Stimulated activated CD8-positive, alpha-beta memory T cell treated with anti-CD3 and anti-CD28 coated beads, Interleukin-7, amount 100 ng/mL, for 24 hours (primary cell): ENCODE results near the gene PLCB2.

Experiments
- DNase-seq: peaks from one replicate; pipeline ENCODE4 v3.0.0-alpha.2; 2020; ENCODE audit warnings: low read depth

PLCB2 gene

DNA sequence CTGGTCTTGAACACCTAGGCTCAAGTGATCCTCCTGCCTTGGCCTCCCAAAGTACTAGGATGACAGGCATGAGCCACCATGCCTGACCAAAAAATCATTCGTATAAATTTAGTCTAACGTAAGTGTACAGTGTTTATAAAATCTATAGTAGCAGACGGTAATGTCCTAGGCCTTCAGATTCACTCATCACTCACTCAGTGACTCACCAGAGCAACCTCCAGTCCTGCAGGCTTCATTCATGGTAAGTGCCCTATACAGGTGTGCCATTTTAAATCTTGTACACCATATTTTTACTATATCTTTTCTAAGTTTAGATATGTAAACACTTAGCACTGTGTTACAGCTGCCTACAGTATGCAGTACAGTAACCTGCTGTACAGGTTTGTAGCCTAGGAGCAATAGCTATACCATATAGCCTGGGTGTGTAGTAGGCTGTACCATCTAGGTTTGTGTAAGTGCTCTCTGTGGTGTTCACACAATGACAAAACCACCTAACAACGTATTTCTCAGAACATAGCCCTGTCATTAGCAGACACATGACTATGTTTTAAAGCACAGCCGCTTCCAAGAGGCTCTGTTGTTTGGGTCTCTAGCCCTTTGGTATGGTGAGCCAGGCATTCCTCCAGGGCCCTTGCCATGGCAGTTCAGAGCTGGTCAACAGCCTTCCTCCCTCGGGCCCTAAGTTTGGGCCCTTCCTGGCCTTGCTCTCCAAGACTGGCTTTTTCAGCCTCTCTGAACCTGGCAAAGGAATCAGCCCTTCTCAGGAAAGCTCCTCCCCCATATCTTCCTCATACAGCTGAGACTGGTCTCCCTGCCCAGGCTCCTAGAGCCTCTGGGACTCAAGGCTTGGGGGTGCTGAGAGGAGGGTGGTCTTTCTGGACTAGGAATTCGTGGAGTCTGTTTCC lies 34.9 kb upstream of the PLCB2 start:
- no peak for DNase-seq

DNA sequence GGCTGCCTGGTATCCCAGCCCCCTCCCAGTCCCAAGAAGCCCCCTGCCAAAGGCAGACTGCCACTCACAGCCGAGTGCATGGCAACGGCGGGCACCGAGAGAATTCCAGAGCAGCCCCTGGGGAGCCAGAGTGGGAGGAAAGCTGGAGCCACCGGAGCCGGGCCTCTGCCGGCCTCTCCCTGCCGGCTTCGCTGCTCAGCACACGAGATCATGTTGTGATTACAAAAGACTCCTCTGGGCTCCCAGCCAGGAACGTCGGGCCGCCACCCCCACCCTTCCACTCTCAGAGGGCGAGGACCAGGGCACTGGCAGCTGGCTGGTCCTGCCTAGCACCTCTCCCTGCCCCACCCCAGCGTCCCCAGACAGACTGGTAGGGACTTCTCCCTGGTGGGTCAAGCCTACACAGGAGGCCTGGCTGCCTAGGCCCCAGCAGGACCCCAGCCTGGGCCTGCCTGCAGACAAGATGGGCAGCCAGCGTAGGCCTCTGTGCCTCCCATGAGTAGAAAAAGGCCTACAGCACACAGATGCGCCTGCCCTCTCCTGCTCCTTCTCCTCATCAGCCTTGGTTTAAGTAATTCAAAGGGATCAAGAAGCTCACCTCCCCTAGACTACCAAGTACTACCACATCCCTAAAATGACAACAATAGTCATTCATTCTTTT lies 33.1 kb upstream of the PLCB2 start, which contains the start of gene CCDC9B:
CCDC9B (minus strand) TSS at position 200 of the 661 bp plus-strand sequence; CDS start at position 80, 120 bp downstream.
- no peak for DNase-seq

DNA sequence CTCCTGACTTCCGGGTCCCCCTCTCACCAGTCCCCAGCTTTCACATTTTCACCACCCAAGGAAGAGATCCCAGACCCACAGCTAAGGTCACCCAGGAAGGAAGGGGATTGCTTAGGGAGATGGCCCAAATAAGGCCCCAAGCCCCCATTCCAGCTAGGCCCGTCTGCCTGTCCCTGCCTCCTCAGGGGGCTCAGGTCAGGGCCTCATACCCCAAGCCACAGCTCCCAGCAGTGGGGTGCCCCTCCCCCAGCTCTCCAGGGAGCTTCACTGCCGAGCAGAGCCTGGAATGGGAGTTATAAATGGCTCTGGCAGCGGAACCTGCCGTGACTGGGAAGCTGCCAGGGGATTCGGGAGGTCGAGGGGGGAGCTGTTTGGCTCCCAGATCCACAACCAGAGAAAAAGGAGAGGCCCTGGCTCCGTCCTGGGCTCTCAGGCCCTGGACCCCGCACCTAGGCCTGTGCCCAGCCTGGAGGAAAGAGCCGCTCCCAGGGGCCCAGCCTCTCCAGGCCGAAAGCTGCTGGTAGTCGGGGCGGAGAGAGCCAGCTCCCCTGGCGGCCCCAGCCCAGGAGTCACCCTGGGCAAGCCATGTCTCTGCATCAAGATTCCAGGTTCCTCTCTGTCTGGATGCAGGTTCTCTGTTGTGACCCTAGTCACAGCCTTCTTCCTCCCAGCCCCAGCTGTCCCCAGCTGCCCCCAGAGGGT lies 32.5 kb upstream of the PLCB2 start:
- DNase-seq, result no peak

DNA sequence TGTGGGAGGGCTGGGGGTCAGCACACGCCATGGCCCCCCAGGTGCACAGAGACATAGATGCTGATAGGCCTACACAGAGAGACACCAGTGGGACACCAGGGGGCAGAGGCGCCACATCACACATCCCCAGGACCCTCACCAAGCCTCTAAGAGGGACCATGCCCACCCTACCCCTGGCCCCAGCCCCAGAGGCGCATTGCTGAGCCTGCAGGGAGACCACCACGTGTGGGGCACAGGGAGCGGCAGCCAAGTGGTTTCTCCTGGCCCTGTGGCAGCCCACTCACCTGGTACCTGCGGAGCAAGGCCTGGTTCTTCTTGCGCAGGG lies 31.8 kb upstream of the PLCB2 start:
- DNase-seq, result no peak

DNA sequence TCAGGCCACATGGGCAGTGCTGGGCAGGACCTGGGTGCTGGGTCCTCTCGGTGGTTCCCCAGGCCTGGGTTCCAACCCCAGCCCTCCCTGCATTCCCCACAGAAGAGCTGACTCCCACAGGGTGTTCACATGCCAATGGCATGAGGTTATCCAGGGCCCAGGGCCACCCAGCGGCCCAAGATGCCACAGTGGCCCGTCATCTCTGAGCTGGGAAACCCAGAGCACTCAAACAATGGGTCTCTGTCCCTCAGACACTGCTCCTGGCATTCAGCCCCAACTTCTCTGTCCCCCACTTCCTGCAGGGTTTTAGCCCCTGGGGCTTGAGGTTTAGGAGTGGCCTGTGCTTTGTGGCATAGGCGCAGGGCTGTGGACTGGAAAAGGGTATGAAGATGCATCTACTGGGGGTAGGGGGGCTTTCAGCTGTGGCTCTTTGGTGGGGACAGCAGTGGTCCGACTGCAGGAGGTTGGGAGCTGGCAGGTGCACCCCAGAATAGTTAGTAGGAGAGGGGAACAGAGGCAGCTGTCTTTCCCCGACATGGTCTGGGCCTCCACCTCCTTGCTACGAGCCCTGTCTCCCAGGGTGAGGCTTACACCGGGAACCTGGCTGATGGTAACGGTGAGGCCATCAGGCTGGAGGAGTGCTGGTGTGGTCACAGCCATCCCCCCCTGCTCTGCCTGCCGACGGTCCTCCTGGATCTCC lies 31.3 kb upstream of the PLCB2 start:
- DNase-seq, result no peak

DNA sequence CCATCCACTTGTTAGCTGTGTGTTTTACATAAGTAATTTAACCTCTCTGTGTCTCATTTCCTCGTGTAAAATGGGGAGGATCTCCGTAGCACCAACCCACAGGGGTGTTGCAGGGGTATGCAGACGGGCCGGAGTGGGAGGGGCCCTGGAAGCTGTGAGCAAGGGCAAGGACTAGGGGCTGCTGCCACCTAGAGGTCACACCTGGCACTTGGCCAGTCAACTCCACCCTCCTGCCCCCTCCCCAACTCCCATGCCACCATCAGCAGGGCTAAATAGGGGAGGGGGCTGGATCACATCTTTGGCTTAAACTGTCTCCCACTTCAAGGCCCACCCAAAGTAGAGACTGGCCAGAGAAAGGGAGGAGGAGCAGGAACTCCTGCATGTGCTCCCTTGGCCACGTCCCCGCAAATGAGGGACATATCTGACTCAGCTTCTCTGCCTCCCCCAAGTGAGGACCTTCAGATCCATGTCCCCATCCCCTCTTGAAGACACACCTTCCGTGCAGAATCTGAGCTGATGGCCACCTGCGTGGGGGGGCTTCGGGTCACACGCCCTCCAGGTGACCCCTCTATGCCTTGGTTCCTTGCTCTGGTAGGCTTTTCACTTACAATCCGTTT lies 30.4 kb upstream of the PLCB2 start:
- DNase-seq, result peak; percentile 61

DNA sequence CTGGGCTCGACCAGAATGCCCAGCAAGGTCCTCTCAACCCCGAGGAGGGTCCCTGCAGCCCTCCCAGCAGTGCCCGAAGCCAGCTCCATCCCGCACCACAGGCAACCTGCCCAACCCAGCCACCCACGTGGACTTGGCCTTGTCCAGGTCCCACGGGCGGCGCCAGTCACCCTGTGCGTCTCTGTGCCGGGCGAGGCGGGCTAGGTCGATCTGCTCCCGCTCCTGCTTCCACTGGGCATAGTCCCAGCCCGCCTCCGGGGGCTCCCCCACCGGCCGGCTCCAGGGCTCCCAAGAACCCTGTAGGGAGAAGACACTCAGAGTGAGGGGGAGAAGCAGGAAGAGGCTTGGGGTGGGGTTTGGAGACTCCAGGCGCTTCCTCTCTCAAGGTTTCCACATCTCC lies 29.9 kb upstream of the PLCB2 start:
- no peak for DNase-seq

DNA sequence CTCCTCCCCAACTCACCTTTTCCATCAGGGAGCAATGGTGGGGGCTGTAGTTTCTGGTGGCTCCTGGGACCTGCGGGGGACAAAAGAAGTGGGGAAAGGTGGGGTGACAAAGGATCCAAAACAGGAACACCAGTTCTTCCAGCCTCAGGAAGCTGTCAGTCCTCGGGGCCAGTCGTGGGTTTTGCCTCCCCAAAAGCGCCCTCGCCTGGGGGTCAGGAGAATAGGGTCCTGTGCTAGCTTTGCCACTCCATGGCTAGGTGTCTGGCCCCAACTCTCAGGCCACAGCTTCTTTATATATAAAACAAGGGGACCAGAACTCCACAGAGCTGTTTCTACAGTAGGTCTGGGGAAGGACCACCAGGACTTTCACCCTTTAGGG lies 29.0 kb upstream of the PLCB2 start:
- DNase-seq, result no peak

DNA sequence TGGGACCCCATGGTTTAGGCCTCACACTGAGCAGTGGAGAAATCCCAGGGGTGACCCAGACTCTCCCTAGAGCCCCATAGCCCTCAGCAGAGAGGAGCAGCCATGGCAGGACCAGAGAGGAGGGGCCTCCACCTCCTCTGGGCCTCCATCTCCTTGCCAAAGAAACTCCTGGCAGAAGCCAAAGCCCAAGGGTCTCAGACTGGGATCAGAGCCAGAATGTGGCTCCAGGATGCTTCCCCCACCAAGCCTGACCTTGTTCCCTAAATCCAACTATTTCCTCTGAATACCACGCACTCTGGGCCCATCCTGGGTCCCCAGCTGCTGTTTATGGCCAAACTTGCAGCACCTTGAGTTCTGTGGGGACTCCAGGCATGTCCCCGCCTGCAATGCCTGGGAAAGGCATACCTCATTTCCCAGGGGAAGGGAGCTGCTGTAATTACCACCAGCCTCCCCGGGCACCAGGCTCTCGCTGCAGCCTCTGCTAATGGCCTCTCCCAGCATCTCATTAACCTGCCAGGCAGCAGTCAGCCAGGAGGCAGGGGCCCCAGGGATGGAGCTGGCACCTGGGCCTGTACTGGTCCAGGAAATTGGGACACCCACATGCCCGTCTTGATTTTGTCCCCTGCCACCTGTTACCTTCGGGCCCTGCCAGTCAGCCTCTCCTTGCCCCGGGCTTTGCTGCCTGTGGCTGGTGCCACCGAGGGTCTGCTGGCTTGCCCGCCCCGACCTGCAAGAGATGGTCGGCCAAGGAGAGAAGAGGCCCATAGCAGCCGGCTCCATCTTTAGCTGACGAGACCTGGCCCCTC lies 28.4 kb upstream of the PLCB2 start:
- DNase-seq, result no peak

DNA sequence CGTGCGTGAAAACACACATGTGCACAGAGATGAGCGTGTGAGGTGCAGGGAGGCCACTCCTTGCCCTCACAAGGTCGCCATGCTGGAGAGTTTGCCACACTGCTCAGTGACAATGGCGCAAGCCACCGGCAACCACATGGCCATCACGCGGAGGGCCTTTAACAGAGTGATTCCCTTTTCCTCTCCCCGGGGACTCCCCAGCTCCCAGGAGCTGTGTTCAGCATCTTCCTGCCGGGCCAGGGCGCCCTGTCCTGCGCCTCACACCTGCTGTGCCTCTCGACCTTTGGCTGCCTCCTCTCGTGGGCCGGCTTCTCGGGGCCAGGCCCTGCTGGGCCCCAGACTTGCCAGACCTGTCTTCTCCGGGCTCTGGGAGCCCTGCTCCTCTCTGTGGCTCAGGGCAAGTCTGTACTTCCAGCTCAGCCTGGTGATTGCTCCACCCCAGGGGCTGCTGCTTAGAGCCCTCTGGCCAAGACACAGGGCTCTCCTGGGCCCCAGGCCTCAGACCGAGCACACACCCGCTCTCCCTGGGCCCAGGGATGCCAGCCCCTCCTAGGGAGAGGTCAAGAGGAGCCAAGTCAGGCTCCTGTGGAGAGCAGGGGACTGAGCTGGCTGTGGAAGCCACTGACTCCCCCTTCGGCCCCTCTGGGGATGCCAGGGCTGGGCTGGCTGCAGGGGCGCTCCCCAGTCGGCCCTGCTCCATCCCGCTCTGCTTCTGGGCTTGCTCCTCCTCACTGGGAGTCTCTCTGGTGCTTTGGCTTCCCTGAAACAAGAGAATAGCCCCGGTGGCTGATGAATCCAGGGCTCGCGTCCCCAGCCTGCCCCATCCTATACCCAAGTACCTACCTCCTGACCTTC lies 27.4 kb upstream of the PLCB2 start:
- DNase-seq, result no peak

DNA sequence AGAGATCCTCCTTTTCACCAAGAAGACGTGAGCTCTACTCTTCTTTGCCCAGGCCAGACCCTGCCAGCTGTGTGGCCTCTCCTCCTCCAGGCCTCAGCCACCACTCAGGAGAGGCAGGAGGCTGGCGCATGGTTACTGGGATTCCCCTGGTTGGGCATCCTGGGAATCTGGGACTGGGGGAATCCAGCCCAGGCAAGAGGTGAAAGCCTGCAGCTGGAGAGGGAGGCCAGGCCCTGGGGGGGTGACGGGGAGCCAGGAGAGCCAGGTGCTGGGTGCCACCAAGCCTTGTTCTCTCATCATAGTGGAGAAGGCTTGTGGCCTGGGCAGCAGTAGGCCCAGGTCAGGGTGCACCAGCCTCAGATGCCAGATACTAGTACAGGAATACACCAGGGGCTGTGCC lies 26.8 kb upstream of the PLCB2 start:
- DNase-seq, result no peak

DNA sequence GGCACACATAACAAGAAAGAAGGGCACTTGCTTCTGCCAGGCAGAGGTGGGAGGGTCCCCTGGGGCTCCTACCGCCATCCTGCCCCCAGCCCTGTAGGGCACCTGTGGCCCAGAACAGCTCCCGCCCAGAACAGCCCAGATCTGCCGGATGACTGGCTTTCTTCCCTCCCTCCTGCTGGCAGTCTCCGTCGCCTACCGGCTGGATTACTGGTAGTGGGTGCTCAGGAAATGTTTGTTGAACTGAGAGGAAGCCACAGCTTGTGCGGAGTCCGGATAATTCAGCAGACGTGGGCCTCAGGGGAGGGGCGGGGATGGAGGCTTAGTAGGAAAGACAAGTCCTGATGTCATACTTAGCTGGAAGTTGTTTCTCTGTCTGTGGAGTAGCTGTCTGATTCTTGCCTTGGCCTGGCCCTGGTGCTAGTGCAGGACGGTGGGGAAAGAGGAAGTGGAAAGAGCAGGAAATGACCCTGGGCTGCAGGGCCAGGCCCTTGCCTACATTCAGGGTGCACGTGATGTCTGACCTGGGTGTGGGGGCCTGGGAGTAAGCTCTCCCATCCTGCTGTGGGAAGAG lies 26.3 kb upstream of the PLCB2 start:
- DNase-seq, result no peak

DNA sequence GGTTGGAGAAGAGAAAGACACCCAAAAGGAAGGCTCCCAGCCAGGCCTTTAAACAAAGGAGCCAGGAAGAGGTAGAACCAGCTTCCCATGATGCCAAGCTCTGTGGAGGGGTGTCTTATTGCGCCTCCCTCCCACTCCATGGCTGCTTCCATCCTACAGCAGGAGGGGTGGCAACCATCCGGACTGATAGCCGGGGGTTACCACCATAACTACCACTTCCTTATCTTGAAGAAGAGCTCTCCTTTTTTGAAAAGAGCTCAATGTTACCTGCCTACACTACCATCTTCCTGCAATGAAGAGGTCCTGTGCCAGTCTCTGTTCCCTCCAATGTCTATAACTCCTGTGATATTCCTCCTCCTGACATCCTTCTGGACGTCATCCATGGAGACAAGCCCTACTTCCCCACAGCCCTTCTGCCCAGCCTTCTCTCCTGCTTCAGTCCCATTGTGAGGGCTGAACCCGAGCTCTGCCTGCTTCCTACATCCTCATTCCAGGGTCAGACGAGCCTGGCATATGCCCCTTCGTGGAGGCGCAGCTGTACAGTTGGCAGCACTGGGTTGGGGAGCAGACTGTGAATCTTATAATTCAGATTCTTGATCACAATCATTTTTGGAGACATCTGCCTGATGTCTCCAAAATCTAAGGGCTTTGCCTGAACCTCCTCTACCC lies 24.5 kb upstream of the PLCB2 start:
- no peak for DNase-seq

DNA sequence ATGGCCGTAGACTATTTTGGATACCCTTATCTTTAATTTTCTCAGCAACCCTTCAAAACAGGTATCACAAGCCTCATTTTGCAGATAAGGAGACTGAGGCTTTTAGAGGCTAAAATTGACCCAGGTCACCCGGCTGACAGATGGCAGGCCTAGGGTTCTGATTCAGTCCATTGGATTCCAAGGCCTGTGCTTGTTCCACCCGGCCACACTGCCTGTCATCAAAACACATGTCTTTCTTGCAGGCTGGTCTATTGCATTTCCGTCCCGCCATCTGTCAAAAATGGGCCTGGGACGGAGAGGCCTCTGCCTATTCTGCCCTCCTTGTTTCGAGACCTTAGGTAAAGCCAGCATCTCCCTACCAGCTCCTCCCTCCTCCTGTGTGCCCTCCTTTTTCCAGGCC lies 23.9 kb upstream of the PLCB2 start:
- no peak for DNase-seq

DNA sequence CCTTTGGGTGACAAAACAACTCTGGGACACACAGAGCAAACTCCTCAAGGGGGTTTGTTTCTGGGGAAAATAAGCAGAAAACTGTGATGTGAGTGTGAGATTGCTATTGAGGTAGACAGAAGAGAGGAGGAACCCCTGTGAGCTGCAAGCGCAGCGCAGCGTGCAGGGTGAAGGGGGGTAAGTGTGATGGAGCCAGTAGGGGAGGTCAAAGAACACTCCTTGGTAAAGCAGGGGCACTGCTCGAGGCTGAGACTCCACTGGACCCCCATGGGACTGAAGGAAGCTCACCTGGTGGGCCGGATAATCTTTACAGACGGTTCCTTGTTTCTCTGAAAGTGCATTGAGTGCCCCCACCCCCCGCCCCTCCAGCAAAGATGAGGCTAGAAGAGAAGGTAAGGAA lies 23.3 kb upstream of the PLCB2 start:
- DNase-seq, result no peak

DNA sequence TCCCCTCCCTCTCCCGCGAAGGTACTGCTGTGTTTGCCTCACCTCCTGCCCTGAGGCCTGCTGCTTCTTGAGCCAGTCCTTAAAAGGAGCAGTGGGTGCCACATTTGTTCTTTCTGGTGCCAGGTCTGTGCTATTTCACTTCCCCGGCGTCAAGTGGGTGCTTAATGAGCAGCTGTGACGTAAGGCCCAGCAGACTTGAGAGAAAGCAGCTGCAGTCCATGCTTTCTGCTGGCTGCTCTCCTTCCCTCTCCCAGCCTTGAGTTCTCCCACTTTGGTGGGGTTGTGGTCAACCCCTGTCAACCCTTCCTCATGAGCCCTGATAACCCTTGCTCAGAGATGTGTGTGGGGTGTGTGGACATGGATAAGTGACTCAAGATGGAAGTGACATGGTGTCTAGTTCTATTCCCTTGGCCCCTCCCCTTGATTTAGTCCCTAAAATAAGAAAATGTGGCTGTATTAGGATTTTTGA lies 22.7 kb upstream of the PLCB2 start:
- DNase-seq, result no peak

DNA sequence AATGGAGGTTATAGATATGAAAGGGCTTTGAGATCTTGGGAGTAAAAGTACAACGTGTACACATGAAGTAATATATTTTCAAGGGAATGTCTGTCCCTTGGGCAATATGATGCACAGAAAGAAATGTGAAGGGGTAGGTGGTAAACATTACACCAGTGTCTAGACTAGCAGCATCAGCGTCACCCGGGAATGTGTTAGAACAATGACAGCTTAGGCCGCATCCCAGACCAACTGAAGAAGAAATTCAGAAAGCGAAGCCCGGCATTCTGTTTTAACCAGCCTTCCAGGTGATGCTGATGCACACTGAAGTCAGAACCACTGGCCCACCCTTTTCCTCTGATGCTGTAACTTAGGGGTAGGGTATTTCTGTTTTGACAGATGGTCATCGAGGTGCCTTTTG lies 22.1 kb upstream of the PLCB2 start:
- DNase-seq, result no peak

DNA sequence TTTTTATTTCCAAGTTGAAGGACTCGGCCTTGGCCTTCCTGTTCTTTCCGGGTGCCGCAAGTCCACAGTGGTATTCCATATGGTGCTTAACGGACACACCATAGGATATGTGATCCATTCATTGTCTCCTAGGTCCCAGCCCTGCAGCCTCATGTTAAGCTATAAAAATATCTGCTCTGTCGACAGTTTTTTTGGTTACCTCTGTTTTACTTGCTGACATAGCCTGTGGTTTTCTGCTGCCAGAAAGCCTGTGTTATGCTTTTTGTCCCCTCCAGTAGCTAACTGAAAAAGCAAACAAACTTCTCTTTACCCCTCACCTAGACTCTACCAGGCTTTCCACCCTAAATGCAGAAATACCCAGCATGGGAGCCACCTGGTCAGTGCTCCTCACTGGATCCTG lies 21.0 kb upstream of the PLCB2 start:
- no peak for DNase-seq

DNA sequence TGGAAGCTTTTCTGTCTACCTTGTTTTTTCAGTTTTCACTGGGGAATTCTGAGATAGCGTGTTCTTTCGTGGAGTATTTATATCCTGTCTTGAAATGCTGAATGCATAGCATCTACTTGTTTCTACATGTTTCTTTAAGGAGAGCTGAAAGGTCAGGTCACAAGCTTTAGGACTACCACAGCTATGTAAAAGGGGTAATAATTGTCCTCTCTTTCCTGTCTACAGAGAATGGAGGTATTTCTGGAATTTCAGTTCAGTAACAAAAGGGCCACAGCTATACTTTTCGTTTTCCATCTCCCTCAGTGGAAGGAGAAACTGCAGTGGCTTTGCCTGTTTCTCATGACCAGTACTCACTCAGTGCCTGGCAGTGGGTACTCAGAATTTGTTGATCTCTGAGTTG lies 20.4 kb upstream of the PLCB2 start:
- no peak for DNase-seq
